GM23248 (cell line): ENCODE data around the gene DNAJC12. TPM values are rescaled to one million over a fixed set of nuclear protein-coding genes. Genes with fewer than 3 reads are reported as not detected.

Experiments
- DNase-seq: peaks from one replicate; pipeline ENCODE4 v3.0.0-alpha.2; 2015
- H2AFZ ChIP-seq: fragments of 200-600 bp; sonication (generic); 2 replicates; pipeline ENCODE4 v1.6.1; 2016; ENCODE audit warnings: antibody characterized with exemption
- H3F3A ChIP-seq: fragments of 200-600 bp; sonication (generic); 2 replicates; pipeline ENCODE4 v1.6.1; 2016; ENCODE audit warnings: mild to moderate bottlenecking, antibody characterized with exemption, mixed run types; ENCODE audit not compliant: insufficient read depth
- H3K27ac ChIP-seq: fragments of 200-600 bp; sonication (generic); 2 replicates; pipeline ENCODE4 v1.5.1; 2016; ENCODE audit warnings: mild to moderate bottlenecking
- H3K27me3 ChIP-seq: fragments of 200-600 bp; sonication (generic); replicated peaks from 2 replicates; pipeline ENCODE4 v1.6.1; 2016; ENCODE audit warnings: mild to moderate bottlenecking; ENCODE audit not compliant: insufficient read depth
- H3K36me3 ChIP-seq: fragments of 200-600 bp; sonication (generic); 2 replicates; pipeline ENCODE4 v1.6.1; 2016; ENCODE audit warnings: low read depth, mild to moderate bottlenecking
- H3K4me1 ChIP-seq: fragments of 200-600 bp; sonication (generic); 2 replicates; pipeline ENCODE4 v1.6.1; 2016; ENCODE audit warnings: mild to moderate bottlenecking; ENCODE audit not compliant: insufficient read depth
- H3K4me2 ChIP-seq: fragments of 200-600 bp; sonication (generic); one replicate; pipeline ENCODE4 v1.6.1; 2016; ENCODE audit warnings: mild to moderate bottlenecking; ENCODE audit not compliant: unreplicated experiment
- H3K4me3 ChIP-seq: fragments of 200-600 bp; sonication (generic); 2 replicates; pipeline ENCODE4 v1.5.1; 2016; ENCODE audit warnings: mild to moderate bottlenecking
- H3K79me2 ChIP-seq: fragments of 200-600 bp; sonication (generic); 2 replicates; pipeline ENCODE4 v1.6.1; 2016; ENCODE audit warnings: mild to moderate bottlenecking; ENCODE audit not compliant: insufficient read depth
- H3K9ac ChIP-seq: fragments of 200-600 bp; sonication (generic); 2 replicates; pipeline ENCODE4 v1.6.1; 2016; ENCODE audit warnings: mild to moderate bottlenecking
- H3K9me2 ChIP-seq: fragments of 200-600 bp; sonication (generic); 2 replicates; pipeline ENCODE4 v1.6.1; 2016; ENCODE audit warnings: mixed run types, mild to moderate bottlenecking, moderate library complexity; ENCODE audit not compliant: insufficient read depth
- H3K9me3 ChIP-seq: fragments of 200-600 bp; sonication (generic); one replicate; pipeline ENCODE4 v1.6.1; 2017; ENCODE audit warnings: low read depth
- H4K20me1 ChIP-seq: fragments of 200-600 bp; sonication (generic); 2 replicates; pipeline ENCODE4 v1.6.0; 2016; ENCODE audit not compliant: insufficient read depth
- EZH2 ChIP-seq: fragments of 200-600 bp; sonication (generic); IDR thresholded peaks from 2 replicates; pipeline ENCODE4 v1.6.1; 2018; ENCODE audit warnings: antibody characterized with exemption, mild to moderate bottlenecking; ENCODE audit not compliant: insufficient read depth, poor library complexity, severe bottlenecking
- EZH2phosphoT487 ChIP-seq: fragments of 200-600 bp; sonication (generic); IDR thresholded peaks from 2 replicates; pipeline ENCODE4 v1.6.1; 2018; ENCODE audit warnings: antibody characterized with exemption, moderate library complexity, mild to moderate bottlenecking, low read depth; ENCODE audit not compliant: insufficient read depth
- WGBS, 2 experiments: methylation state at CpG; one replicate each; pipeline ENCODE4 v1.1.6; 2015 to 2017; ENCODE audit warnings: low lambda C conversion rate in 2 of 2, low coverage in 1 of 2; ENCODE audit errors: missing lambda C conversion rate in 2 of 2; 5-methylcytosine and 5-hydroxymethylcytosine counted together
- in situ Hi-C: fragments of 300-500 bp; cut with MboI; formaldehyde crosslinking; loops from 2 replicates; pipeline ENCODE4 v1.15.0; 2020
- polyA plus RNA-seq: library from polyadenylated mRNA; unstranded; fragments of >200 nt; fragmentation: Nextera tagmentation; extraction: Ambion mirVana; gene quantifications from 2 replicates; pipeline ENCODE4 v1.2.1, GENCODE V29; 2016
- total RNA-seq: library from RNA; depleted of rRNA; stranded (reverse); fragments of >200 nt; shearing (Covaris generic); gene quantifications from 2 replicates; pipeline ENCODE4 v1.2.3, GENCODE V29; 2014

DNAJC12 gene
- total and polyA plus RNA-seq, 2 experiments from 2014 or later: 0.76 to 1.2 TPM

- in situ Hi-C loops: no loop called here
Observed at GRCh38 chr10:67851186-67851585, 13.2 kb upstream of the DNAJC12 start.

DNA sequence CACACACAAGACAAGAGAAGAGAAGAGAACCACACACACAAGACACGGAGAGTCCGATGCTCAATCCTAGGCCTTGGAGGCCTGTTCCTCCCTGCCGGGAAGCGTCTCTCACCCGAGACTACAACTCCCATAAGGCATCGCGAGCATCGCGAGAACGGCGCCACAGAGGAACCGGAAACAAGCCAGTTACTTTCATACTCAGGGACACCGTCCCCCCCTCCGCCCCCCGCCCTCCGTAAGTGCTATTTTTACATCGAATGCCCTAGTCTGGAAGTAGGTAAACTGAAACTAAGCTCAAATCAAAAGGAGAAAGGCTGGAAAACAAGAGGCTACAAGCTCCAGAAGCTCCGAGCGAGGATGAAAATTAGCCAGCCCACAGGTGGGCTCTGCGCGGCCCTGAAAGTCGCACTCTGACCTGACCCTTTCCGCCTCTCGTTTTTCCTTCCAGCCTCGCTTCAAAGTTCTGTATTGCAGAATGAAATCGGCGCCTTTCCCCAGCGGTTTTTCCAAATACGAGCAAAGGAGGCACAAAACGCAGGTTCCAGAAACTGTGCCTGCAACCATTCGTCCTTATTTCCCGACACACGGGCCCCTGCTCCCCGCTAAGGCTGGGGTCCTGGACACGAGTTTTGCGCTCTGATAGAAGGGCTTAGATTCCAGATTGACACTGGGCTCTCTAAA lies 11.5 kb upstream of the DNAJC12 start:
- peak overlapping the region; percentile 92 for H3K4me2 ChIP-seq
- H2AFZ ChIP-seq: peak overlapping the region; percentile 93
- peaks cover 4% of the 10 kb centered on the region; the same call in 1 of the 2 replicates for H3K4me1 ChIP-seq
- peak overlapping the region; percentile 88 for H3K27ac ChIP-seq
- no peaks in the 10 kb centered on the region for H3K9me3 ChIP-seq
- H3K27me3 ChIP-seq: no peaks in the 10 kb centered on the region
- DNase-seq: peak; percentile 96
- WGBS, 2 experiments: 1% methylated on average over 35 to 36 of the region's 36 CpGs
- H4K20me1 ChIP-seq: no peaks in the 10 kb centered on the region
- no peak for TF ChIP-seq EZH2phosphoT487
- TF ChIP-seq EZH2: no peak
- peak overlapping the region; percentile 87 for H3K4me3 ChIP-seq
- in situ Hi-C loops: no loop called here
- H3K36me3 ChIP-seq: no peaks in the 10 kb centered on the region
- no peaks in the 10 kb centered on the region for H3K79me2 ChIP-seq
- no peaks in the 10 kb centered on the region for H3K9me2 ChIP-seq
- peaks cover 15% of the 10 kb centered on the region for H3F3A ChIP-seq
- peak overlapping the region; percentile 89 for H3K9ac ChIP-seq

More at GRCh38 chr10:67851186-67851585, 13.2 kb upstream of the DNAJC12 start:
- Histone ChIP-seq H3K4me2 (no peak overlapping the region), H3K36me3 (no peaks in the 10 kb centered on the region), H3K9ac (no peak overlapping the region), H3K4me1 (peaks cover 4% of the 10 kb centered on the region; the same call in 1 of the 2 replicates), H3K79me2 (no peaks in the 10 kb centered on the region), H3K4me3 (no peak overlapping the region), H3K27me3 (no peaks in the 10 kb centered on the region), H3K27ac (no peak overlapping the region), H3F3A (peaks cover 15% of the 10 kb centered on the region), H3K9me2 (no peaks in the 10 kb centered on the region), H3K9me3 (no peaks in the 10 kb centered on the region), H4K20me1 (no peaks in the 10 kb centered on the region), H2AFZ (no peak overlapping the region)
- WGBS, 2 experiments: 57 to 67% methylated on average over 2 of the region's 2 CpGs
- TF ChIP-seq EZH2 (no peak), EZH2phosphoT487 (no peak)
- DNase-seq: no peak

GRCh38 chr10:67843284-67843683 lies 5.3 kb upstream of the DNAJC12 start:
- no peak for DNase-seq
- H3K27ac ChIP-seq: no peak overlapping the region
- H3K4me3 ChIP-seq: no peak overlapping the region
- H2AFZ ChIP-seq: no peak overlapping the region
- H3K4me1 ChIP-seq: no peaks in the 10 kb centered on the region
- H3F3A ChIP-seq: no peaks in the 10 kb centered on the region
- TF ChIP-seq EZH2 (no peak), EZH2phosphoT487 (no peak)
- H4K20me1 ChIP-seq: no peaks in the 10 kb centered on the region
- H3K27me3 ChIP-seq: no peaks in the 10 kb centered on the region
- no peaks in the 10 kb centered on the region for H3K36me3 ChIP-seq
- H3K4me2 ChIP-seq: no peak overlapping the region
- no peaks in the 10 kb centered on the region for H3K79me2 ChIP-seq
- H3K9ac ChIP-seq: no peak overlapping the region
- in situ Hi-C loops: no loop called here
- WGBS, 2 experiments: 73% methylated on average over 2 of the region's 2 CpGs
- no peaks in the 10 kb centered on the region for H3K9me2 ChIP-seq
- no peaks in the 10 kb centered on the region for H3K9me3 ChIP-seq

DNA sequence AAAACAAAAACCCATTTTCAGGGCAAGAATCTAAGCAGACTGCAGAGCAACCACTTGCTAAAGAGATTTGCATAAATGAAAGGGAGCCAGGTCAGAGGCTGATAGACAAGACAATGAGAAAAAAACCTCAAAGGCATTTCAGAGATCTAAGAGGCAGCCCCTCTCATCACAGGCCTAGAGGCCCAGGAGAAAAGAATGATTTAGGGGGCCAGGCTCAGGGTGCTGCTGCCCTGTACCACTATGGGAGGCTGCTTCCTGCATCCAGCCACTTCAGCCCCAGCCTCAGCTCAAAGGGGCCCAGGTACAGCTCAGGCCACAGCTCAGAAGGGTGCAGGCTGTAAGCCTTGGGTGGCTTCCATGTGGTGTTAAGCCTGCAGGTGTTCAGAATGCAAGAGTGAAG lies 3.7 kb upstream of the DNAJC12 start:
- TF ChIP-seq EZH2phosphoT487: no peak
- no peak for TF ChIP-seq EZH2
- H3F3A ChIP-seq: no peaks in the 10 kb centered on the region
- no peaks in the 10 kb centered on the region for H4K20me1 ChIP-seq
- no peak for DNase-seq
- no peak overlapping the region for H3K9ac ChIP-seq
- no peaks in the 10 kb centered on the region for H3K27me3 ChIP-seq
- H3K4me2 ChIP-seq: no peak overlapping the region
- H3K4me3 ChIP-seq: no peak overlapping the region
- H3K36me3 ChIP-seq: no peaks in the 10 kb centered on the region
- no peaks in the 10 kb centered on the region for H3K79me2 ChIP-seq
- H3K27ac ChIP-seq: no peak overlapping the region
- H3K9me2 ChIP-seq: no peaks in the 10 kb centered on the region
- no peaks in the 10 kb centered on the region for H3K9me3 ChIP-seq
- H2AFZ ChIP-seq: no peak overlapping the region
- H3K4me1 ChIP-seq: no peaks in the 10 kb centered on the region; the same call in 1 of the 2 replicates
- in situ Hi-C loops: no loop called here
